CD14-positive monocyte (primary cell): ENCODE results near the gene TNPO3. TPM values are rescaled to one million over a fixed set of nuclear protein-coding genes. Genes with fewer than 3 reads are reported as not detected.

Experiments used
- DNase-seq, 3 donors: peaks; one replicate each; pipeline ENCODE4 v3.0.0-alpha.2; 2011 to 2022
- H2AFZ ChIP-seq: 2 replicates; pipeline ENCODE4 v1.6.0; 2012; ENCODE audit warnings: mild to moderate bottlenecking, low read depth, low read length, inconsistent platforms; ENCODE audit not compliant: insufficient read depth, poor library complexity, severe bottlenecking
- H3K27ac ChIP-seq, 2 donors: 1 replicate in 1 of 2; 2 replicates in 1 of 2; pipeline ENCODE4 v1.5.1; 2012 to 2013; ENCODE audit warnings: low read length in 2 of 2, control low read depth in 1 of 2, inconsistent platforms in 1 of 2, low read depth in 1 of 2, mild to moderate bottlenecking in 1 of 2
- H3K27me3 ChIP-seq, 2 donors: one replicate each; pipeline versions ENCODE4 v1.6.0 to v1.6.1; 2011 to 2013; ENCODE audit warnings: low read length in 2 of 2; ENCODE audit not compliant: control insufficient read depth in 2 of 2, insufficient read depth in 2 of 2
- H3K36me3 ChIP-seq, 2 donors: replicated peaks in 1 of 2; 1 replicate in 1 of 2; 2 replicates in 1 of 2; pipeline versions ENCODE4 v1.5.1 to v1.6.1; 2012 to 2013; ENCODE audit warnings: low read length in 2 of 2, control low read depth in 1 of 2, inconsistent platforms in 1 of 2, mild to moderate bottlenecking in 1 of 2; ENCODE audit not compliant: insufficient read depth in 2 of 2, control insufficient read depth in 1 of 2
- H3K4me1 ChIP-seq, 2 donors: 1 replicate in 1 of 2; 2 replicates in 1 of 2; pipeline versions ENCODE4 v1.5.1 to v1.6.1; 2012 to 2013; ENCODE audit warnings: low read length in 2 of 2, control low read depth in 1 of 2, inconsistent platforms in 1 of 2, mild to moderate bottlenecking in 1 of 2, moderate library complexity in 1 of 2; ENCODE audit not compliant: insufficient read depth in 2 of 2, control insufficient read depth in 1 of 2
- H3K4me2 ChIP-seq: replicated peaks from 2 replicates; pipeline ENCODE3; 2012; ENCODE audit warnings: low read length, moderate library complexity, mild to moderate bottlenecking; ENCODE audit not compliant: poor library complexity, severe bottlenecking; ENCODE audit errors: extremely low read depth
- H3K4me3 ChIP-seq, 3 experiments: fragments of 200-600 bp in 1 of 3; sonication (generic) in 1 of 3; replicated peaks in 1 of 3; 1 replicate in 2 of 3; 2 replicates in 1 of 3; pipeline ENCODE4 v1.5.1; 2011 to 2013; ENCODE audit warnings: low read length in 3 of 3, mild to moderate bottlenecking in 3 of 3, control low read depth in 2 of 3, low read depth in 2 of 3, inconsistent platforms in 1 of 3, moderate library complexity in 1 of 3
- H3K79me2 ChIP-seq: 2 replicates; pipeline ENCODE4 v1.6.0; 2012; ENCODE audit warnings: mild to moderate bottlenecking, control low read depth, inconsistent platforms, low read length, moderate library complexity; ENCODE audit not compliant: insufficient read depth
- H3K9ac ChIP-seq: 2 replicates; pipeline ENCODE4 v1.6.0; 2017; ENCODE audit warnings: low read length, mild to moderate bottlenecking; ENCODE audit not compliant: insufficient read depth, poor library complexity, severe bottlenecking
- H3K9me3 ChIP-seq, 2 donors: replicated peaks in 1 of 2; 1 replicate in 1 of 2; 2 replicates in 1 of 2; pipeline versions ENCODE4 v1.5.1 to v1.6.1; 2012 to 2013; ENCODE audit warnings: low read length in 2 of 2, control low read depth in 1 of 2; ENCODE audit not compliant: control insufficient read depth in 1 of 2, insufficient read depth in 1 of 2
- H4K20me1 ChIP-seq: 2 replicates; pipeline ENCODE4 v1.6.0; 2012; ENCODE audit warnings: mild to moderate bottlenecking, low read length, control low read depth, moderate library complexity; ENCODE audit not compliant: insufficient read depth
- H3K27ac Mint-ChIP-seq, 7 donors: one replicate each; pipeline ENCODE4 v1.8.0; 2020; ENCODE audit warnings: mild to moderate bottlenecking in 7 of 7, mixed read lengths in 7 of 7, moderate library complexity in 6 of 7, inconsistent platforms in 2 of 7
- H3K27me3 Mint-ChIP-seq, 3 donors: one replicate each; pipeline ENCODE4 v1.8.0; 2021 to 2022; ENCODE audit warnings: low read depth in 3 of 3, mild to moderate bottlenecking in 3 of 3, mixed read lengths in 3 of 3, moderate library complexity in 3 of 3, inconsistent platforms in 1 of 3
- H3K36me3 Mint-ChIP-seq, 2 donors: one replicate each; pipeline ENCODE4 v1.8.0; 2020; ENCODE audit warnings: mixed read lengths in 2 of 2, inconsistent platforms in 1 of 2, mild to moderate bottlenecking in 1 of 2
- H3K4me1 Mint-ChIP-seq: one replicate; pipeline ENCODE4 v1.8.0; 2020; ENCODE audit warnings: mild to moderate bottlenecking, mixed read lengths
- H3K4me3 Mint-ChIP-seq, 2 donors: one replicate each; pipeline ENCODE4 v1.8.0; 2020; ENCODE audit warnings: mild to moderate bottlenecking in 2 of 2, mixed read lengths in 2 of 2, moderate library complexity in 1 of 2
- H3K9me3 Mint-ChIP-seq, 7 donors: one replicate each; pipeline ENCODE4 v1.8.0; 2020 to 2022; ENCODE audit warnings: mixed read lengths in 7 of 7, mild to moderate bottlenecking in 6 of 7, moderate library complexity in 6 of 7, inconsistent platforms in 2 of 7
- WGBS: methylation state at CpG from one replicate; pipeline ENCODE4 v1.1.5; 2013; ENCODE audit warnings: missing lambda C conversion rate; ENCODE audit not compliant: insufficient coverage; 5-methylcytosine and 5-hydroxymethylcytosine counted together
- intact Hi-C, 2 donors: fragments of 100-400 bp; cut with micrococcal nuclease; formaldehyde crosslinking; loops; one replicate each; pipeline versions ENCODE4 v1.15.0 to v1.15.1; 2023
- polyA plus RNA-seq, 3 donors: library from polyadenylated mRNA; depleted of rRNA in 1 of 3; unstranded in 2 of 3; stranded (reverse) in 1 of 3; fragments of 300-500 nt in 2 of 3; fragments of >200 nt in 1 of 3; fragmentation: Illumina TruSeq in 2 of 3; gene quantifications; 1 replicate in 2 of 3; 2 replicates in 1 of 3; pipeline ENCODE4 v1.2.3, GENCODE V29; 2012 to 2021
- TF ChIP-seq, protein P1 (sequence below): fragments of 200-600 bp; IDR thresholded peaks from one replicate; pipeline ENCODE4 v1.8.0; 2022; ENCODE audit warnings: antibody characterized with exemption, mild to moderate bottlenecking

Gene TNPO3
- polyA plus RNA-seq, 3 donors: 17.0 to 23.8 (median 19.7) TPM

GRCh38 chr7:129013048-129013724, 41.7 kb downstream of the TNPO3 start:
- TF ChIP-seq, protein P1, sequence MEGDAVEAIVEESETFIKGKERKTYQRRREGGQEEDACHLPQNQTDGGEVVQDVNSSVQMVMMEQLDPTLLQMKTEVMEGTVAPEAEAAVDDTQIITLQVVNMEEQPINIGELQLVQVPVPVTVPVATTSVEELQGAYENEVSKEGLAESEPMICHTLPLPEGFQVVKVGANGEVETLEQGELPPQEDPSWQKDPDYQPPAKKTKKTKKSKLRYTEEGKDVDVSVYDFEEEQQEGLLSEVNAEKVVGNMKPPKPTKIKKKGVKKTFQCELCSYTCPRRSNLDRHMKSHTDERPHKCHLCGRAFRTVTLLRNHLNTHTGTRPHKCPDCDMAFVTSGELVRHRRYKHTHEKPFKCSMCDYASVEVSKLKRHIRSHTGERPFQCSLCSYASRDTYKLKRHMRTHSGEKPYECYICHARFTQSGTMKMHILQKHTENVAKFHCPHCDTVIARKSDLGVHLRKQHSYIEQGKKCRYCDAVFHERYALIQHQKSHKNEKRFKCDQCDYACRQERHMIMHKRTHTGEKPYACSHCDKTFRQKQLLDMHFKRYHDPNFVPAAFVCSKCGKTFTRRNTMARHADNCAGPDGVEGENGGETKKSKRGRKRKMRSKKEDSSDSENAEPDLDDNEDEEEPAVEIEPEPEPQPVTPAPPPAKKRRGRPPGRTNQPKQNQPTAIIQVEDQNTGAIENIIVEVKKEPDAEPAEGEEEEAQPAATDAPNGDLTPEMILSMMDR: no peak

GRCh38 chr7:129012641-129013040, 42.3 kb downstream of the TNPO3 start:
- H3K79me2 ChIP-seq: peaks cover 90% of the 10 kb centered on the region

More at GRCh38 chr7:129013048-129013724, 41.7 kb downstream of the TNPO3 start:
- intact Hi-C loops: no loop called here
- H3K9me3 Mint-ChIP-seq: no peaks in the 10 kb centered on the region
- H3K4me1 Mint-ChIP-seq: peaks cover 50% of the 10 kb centered on the region
- H3K27me3 Mint-ChIP-seq: peaks cover 0 to 1% (median 0%) of the 10 kb centered on the region in 3 donors
- peak overlapping the region in 1 of 3 experiments; percentile 28 for H3K4me3 ChIP-seq
- H3K4me2 ChIP-seq: peak overlapping the region; percentile 50
- H3K27me3 ChIP-seq: no peaks in the 10 kb centered on the region
- peaks cover 25 to 38% of the 10 kb centered on the region in 2 donors for H3K4me1 ChIP-seq
- DNase-seq: peak; percentile 9 to 46 (median 31)
- peaks cover 51 to 73% of the 10 kb centered on the region in 2 donors for H3K36me3 Mint-ChIP-seq
- peaks cover 90% of the 10 kb centered on the region for H3K79me2 ChIP-seq
- H4K20me1 ChIP-seq: peaks cover 62% of the 10 kb centered on the region
- H3K36me3 ChIP-seq: peaks cover 33 to 68% of the 10 kb centered on the region in 2 donors
- H3K27ac Mint-ChIP-seq: peak overlapping the region; percentile 79 to 95 (median 89)
- H3K27ac ChIP-seq: peak overlapping the region in 1 of 2 donors; percentile 67
- H3K9ac ChIP-seq: no peak overlapping the region
- 0% methylated on average over 1 of the region's 4 CpGs for WGBS
- no peak overlapping the region for H2AFZ ChIP-seq
- H3K4me3 Mint-ChIP-seq: no peak overlapping the region
- H3K9me3 ChIP-seq: no peaks in the 10 kb centered on the region

More at GRCh38 chr7:129012641-129013040, 42.3 kb downstream of the TNPO3 start:
- H3K36me3 Mint-ChIP-seq: peaks cover 47 to 73% of the 10 kb centered on the region in 2 donors
- no peak overlapping the region for H2AFZ ChIP-seq
- no peaks in the 10 kb centered on the region for H3K9me3 Mint-ChIP-seq
- H3K4me3 Mint-ChIP-seq: no peak overlapping the region
- H3K9me3 ChIP-seq: no peaks in the 10 kb centered on the region
- intact Hi-C loops: no loop called here
- H3K27ac ChIP-seq: peak overlapping the region in 1 of 2 donors; percentile 30
- peaks cover 25 to 38% of the 10 kb centered on the region in 2 donors for H3K4me1 ChIP-seq
- H3K4me1 Mint-ChIP-seq: peaks cover 54% of the 10 kb centered on the region
- DNase-seq: no peak
- WGBS: no CpG with 5 or more reads among the region's 1 CpG
- TF ChIP-seq, protein P1: no peak
- peaks cover 33 to 68% of the 10 kb centered on the region in 2 donors for H3K36me3 ChIP-seq
- H3K27me3 ChIP-seq: no peaks in the 10 kb centered on the region
- H3K9ac ChIP-seq: no peak overlapping the region
- H3K27ac Mint-ChIP-seq: peak overlapping the region in 3 of 7 donors; percentile 52 to 89 (median 85)
- H4K20me1 ChIP-seq: peaks cover 62% of the 10 kb centered on the region
- H3K4me3 ChIP-seq: no peak overlapping the region
- H3K4me2 ChIP-seq: no peak overlapping the region
- peaks cover 0 to 1% (median 0%) of the 10 kb centered on the region in 3 donors for H3K27me3 Mint-ChIP-seq
